CD4-positive, CD25-positive, alpha-beta regulatory T cell (primary cell): Measurements from ENCODE around the gene IL4R. TPM values are rescaled to one million over a fixed set of nuclear protein-coding genes. Genes with fewer than 3 reads are reported as not detected.
A peak's percentile ranks its signal among the peaks of the same experiment; 100 is the strongest.

ENCODE experiments used
- ATAC-seq, 2 donors: fragments of 150-1000 bp; cut with Tn5 transposase; one replicate each; pipeline ENCODE4 v1.10.0; 2021; ENCODE audit warnings: low read depth in 2 of 2, moderate number of reproducible peaks in 2 of 2, moderate library complexity in 1 of 2
- DNase-seq, 3 donors: peaks; one replicate each; pipeline versions ENCODE4 v3.0.0 to v3.0.0-alpha.2; 2012 to 2022; ENCODE audit warnings: mixed read lengths in 1 of 3
- H3K27ac ChIP-seq: one replicate; pipeline ENCODE4 v1.7.0; 2013; ENCODE audit warnings: mild to moderate bottlenecking, low read length; ENCODE audit not compliant: insufficient read depth, poor library complexity, severe bottlenecking
- H3K27me3 ChIP-seq: one replicate; pipeline ENCODE4 v1.7.0; 2013; ENCODE audit warnings: low read length; ENCODE audit not compliant: control insufficient read depth, insufficient read depth
- H3K36me3 ChIP-seq: one replicate; pipeline ENCODE4 v1.7.0; 2013; ENCODE audit warnings: mild to moderate bottlenecking, low read length, moderate library complexity; ENCODE audit not compliant: control insufficient read depth, insufficient read depth
- H3K4me1 ChIP-seq: 2 replicates; pipeline ENCODE4 v1.7.0; 2013; ENCODE audit warnings: mild to moderate bottlenecking, low read length; ENCODE audit not compliant: insufficient read depth, control insufficient read depth, poor library complexity, severe bottlenecking
- H3K4me3 ChIP-seq: one replicate; pipeline ENCODE4 v1.7.0; 2013; ENCODE audit warnings: low read depth, mild to moderate bottlenecking, low read length, moderate library complexity
- H3K9me3 ChIP-seq, 2 experiments: 1 replicate in 1 of 2; 2 replicates in 1 of 2; pipeline ENCODE4 v1.7.0; 2013; ENCODE audit warnings: low read length in 2 of 2, mild to moderate bottlenecking in 1 of 2, moderate library complexity in 1 of 2; ENCODE audit not compliant: control insufficient read depth in 2 of 2
- H3K27ac Mint-ChIP-seq, 3 donors: one replicate each; pipeline ENCODE4 v1.8.0; 2020 to 2022; ENCODE audit warnings: mild to moderate bottlenecking in 3 of 3, mixed read lengths in 3 of 3, moderate library complexity in 2 of 3
- H3K27me3 Mint-ChIP-seq: one replicate; pipeline ENCODE4 v1.8.0; 2022; ENCODE audit warnings: mild to moderate bottlenecking, mixed read lengths
- H3K36me3 Mint-ChIP-seq: one replicate; pipeline ENCODE4 v1.8.0; 2020; ENCODE audit warnings: mixed read lengths
- H3K4me1 Mint-ChIP-seq, 4 donors: one replicate each; pipeline ENCODE4 v1.8.0; 2020 to 2022; ENCODE audit warnings: mixed read lengths in 4 of 4, mild to moderate bottlenecking in 1 of 4
- H3K4me3 Mint-ChIP-seq, 4 donors: one replicate each; pipeline ENCODE4 v1.8.0; 2020 to 2022; ENCODE audit warnings: mild to moderate bottlenecking in 4 of 4, mixed read lengths in 4 of 4, moderate library complexity in 3 of 4
- H3K9me3 Mint-ChIP-seq, 7 donors: one replicate each; pipeline ENCODE4 v1.8.0; 2020 to 2022; ENCODE audit warnings: mixed read lengths in 7 of 7, mild to moderate bottlenecking in 3 of 7, moderate library complexity in 2 of 7
- polyA plus RNA-seq, 4 donors: library from polyadenylated mRNA; unstranded; fragments of 300-500 nt; fragmentation: Illumina TruSeq; gene quantifications; one replicate each; pipeline ENCODE4 v1.2.3, GENCODE V29; 2021
- total RNA-seq: library from RNA; stranded (reverse); gene quantifications from one replicate; pipeline ENCODE4 v1.2.3, GENCODE V29; 2022

The IL4R gene
- total and polyA plus RNA-seq, 5 donors from 2014 or later, result 21.2 to 160 (median 27.4) TPM

DNA sequence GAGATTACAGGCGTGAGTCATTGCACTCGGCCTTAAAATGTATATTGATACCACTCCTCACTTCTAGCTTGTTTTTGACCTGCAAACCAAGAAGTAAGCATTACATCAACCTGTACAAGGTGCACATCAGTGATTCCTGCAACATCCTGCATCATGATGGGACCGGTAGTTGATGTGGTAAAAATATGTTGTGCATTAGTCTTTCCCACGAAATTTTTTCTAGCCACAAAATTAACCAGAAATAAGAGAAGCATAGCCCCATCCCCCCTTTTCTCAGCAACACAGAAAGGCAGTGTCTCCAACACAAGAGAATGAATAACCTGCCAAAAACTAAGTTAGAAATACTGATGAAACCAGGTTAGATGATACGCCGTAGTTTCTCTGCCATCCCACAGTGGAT, 24.1 kb upstream of the IL4R start:
- Mint-ChIP-seq H3K27me3 (no peaks in the 10 kb centered on the region), H3K4me3 (no peak overlapping the region), H3K36me3 (peaks cover 5% of the 10 kb centered on the region), H3K4me1 (peaks cover 0 to 27% (median 10%) of the 10 kb centered on the region in 4 donors), H3K9me3 (peaks cover 0 to 4% (median 0%) of the 10 kb centered on the region in 7 donors), H3K27ac (peak overlapping the region in 1 of 3 donors; percentile 59)
- Histone ChIP-seq H3K27me3 (no peaks in the 10 kb centered on the region), H3K4me3 (no peak overlapping the region), H3K27ac (no peak overlapping the region), H3K9me3 (no peaks in the 10 kb centered on the region), H3K36me3 (no peaks in the 10 kb centered on the region), H3K4me1 (no peaks in the 10 kb centered on the region)
- ATAC-seq, result no peak
- DNase-seq, result no peak

DNA sequence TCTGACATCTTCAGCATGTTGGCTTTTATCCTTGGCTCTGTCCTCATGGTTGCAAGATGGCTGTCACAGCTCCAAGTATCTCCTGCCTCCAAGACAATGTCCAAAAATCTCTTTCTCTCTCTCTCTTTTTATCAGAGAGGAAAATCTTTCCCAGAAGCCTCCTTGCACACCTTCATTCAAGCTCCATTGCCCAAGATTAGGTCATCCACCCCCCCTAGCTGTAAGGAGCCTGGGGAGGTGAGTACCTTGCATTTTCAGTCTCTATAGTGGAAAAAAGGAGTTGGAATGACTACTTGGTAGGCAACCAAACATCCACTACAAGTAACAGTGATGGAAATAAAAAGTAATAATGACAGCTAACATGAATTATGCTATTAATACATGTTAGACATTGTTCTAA, 23.2 kb upstream of the IL4R start:
- H3K27me3 ChIP-seq, result no peaks in the 10 kb centered on the region
- Mint-ChIP-seq H3K4me3 (no peak overlapping the region), H3K27me3 (peaks cover 5% of the 10 kb centered on the region), H3K27ac (peak overlapping the region in 2 of 3 donors; percentile 24 to 59), H3K4me1 (peaks cover 0 to 20% (median 9%) of the 10 kb centered on the region in 4 donors), H3K36me3 (peaks cover 5% of the 10 kb centered on the region), H3K9me3 (peaks cover 0 to 4% (median 0%) of the 10 kb centered on the region in 7 donors)
- no peaks in the 10 kb centered on the region for H3K36me3 ChIP-seq
- no peaks in the 10 kb centered on the region for H3K9me3 ChIP-seq
- ATAC-seq (no peak), DNase-seq (no peak)
- H3K4me3 ChIP-seq, result no peak overlapping the region
- H3K4me1 ChIP-seq, result no peaks in the 10 kb centered on the region
- no peak overlapping the region for H3K27ac ChIP-seq

DNA sequence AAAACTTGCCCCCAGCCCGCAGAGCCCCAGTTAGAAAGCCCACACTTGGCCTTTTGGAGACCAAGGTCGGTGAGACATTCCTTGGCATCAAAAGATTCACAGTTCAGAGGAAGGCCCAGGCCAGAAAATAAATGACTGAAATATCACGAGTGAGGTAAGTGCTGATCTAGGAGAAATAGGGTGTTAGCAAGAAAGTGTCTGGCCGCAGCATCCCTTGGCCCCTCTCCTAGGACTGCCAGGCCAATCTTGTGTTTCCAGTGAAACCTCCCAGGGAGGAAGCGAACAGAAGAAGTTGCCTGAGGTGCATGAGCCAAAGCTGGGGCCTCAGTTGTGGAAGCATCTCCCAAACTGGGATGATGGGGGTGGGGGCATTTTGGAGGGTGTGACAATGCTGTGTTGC, 22.7 kb upstream of the IL4R start:
- peaks cover 5% of the 10 kb centered on the region for H3K27me3 Mint-ChIP-seq
- no peak overlapping the region for H3K4me3 Mint-ChIP-seq
- DNase-seq, result no peak
- Histone ChIP-seq H3K4me3 (no peak overlapping the region), H3K27me3 (no peaks in the 10 kb centered on the region), H3K9me3 (no peaks in the 10 kb centered on the region), H3K4me1 (no peaks in the 10 kb centered on the region), H3K36me3 (no peaks in the 10 kb centered on the region), H3K27ac (no peak overlapping the region)
- peaks cover 0 to 20% (median 7%) of the 10 kb centered on the region in 4 donors for H3K4me1 Mint-ChIP-seq
- peak overlapping the region in 1 of 3 donors; percentile 24 for H3K27ac Mint-ChIP-seq
- H3K36me3 Mint-ChIP-seq, result peaks cover 5% of the 10 kb centered on the region
- ATAC-seq, result no peak
- H3K9me3 Mint-ChIP-seq, result peaks cover 0 to 4% (median 0%) of the 10 kb centered on the region in 7 donors

DNA sequence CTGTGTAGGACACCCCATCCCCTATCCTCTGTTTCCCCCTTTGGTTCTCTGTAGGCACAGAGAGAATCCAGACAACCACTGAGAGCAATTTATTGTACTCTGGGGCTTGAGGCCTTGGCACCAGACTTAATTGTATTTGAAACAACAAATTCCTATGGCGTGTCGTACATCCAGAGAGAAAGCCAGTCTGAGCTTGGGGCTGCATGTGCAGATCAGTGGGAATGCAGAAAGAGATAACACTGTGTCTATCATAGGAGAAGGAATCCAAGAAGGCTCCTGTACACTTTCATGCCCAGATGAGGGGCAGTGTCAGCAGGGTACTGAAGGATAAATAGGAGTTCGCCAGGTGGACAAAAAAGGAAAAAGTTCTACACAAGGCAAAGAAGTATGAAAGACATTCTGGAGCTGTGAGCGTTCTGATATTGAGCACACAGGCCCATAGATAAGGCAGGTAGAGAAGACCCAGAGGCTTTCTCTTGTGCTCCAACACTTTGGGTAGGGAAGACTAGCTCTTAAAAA, 22.0 kb upstream of the IL4R start:
- peaks cover 5% of the 10 kb centered on the region for H3K36me3 Mint-ChIP-seq
- Histone ChIP-seq H3K27ac (no peak overlapping the region), H3K4me1 (no peaks in the 10 kb centered on the region), H3K9me3 (no peaks in the 10 kb centered on the region), H3K4me3 (no peak overlapping the region), H3K36me3 (no peaks in the 10 kb centered on the region), H3K27me3 (no peaks in the 10 kb centered on the region)
- peaks cover 0 to 4% (median 0%) of the 10 kb centered on the region in 7 donors for H3K9me3 Mint-ChIP-seq
- peak overlapping the region in 2 of 3 donors; percentile 31 to 44 for H3K27ac Mint-ChIP-seq
- H3K4me1 Mint-ChIP-seq, result peaks cover 0 to 20% (median 7%) of the 10 kb centered on the region in 4 donors
- DNase-seq (no peak), ATAC-seq (no peak)
- H3K4me3 Mint-ChIP-seq, result no peak overlapping the region
- peaks cover 5% of the 10 kb centered on the region for H3K27me3 Mint-ChIP-seq

DNA sequence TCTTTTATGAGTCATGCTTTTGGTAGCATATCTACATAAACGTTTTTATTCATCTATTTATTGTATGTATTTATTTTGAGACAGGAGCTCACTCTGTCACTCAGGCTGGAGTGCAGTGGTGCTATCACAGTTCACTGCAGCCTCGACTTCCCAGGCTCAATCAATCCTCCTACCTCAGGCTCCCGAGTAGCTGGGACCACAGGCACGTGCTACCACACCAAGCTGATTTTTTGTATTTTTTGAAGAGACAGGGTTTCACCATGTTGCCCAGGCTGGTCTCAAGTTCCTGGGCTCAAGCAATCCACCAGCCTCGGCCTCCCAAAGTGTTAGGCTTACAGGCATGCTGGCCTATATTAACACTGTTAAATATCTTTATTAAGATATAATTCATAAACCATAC, 20.4 kb upstream of the IL4R start:
- Mint-ChIP-seq H3K27ac (no peak overlapping the region), H3K4me1 (peaks cover 3 to 20% (median 9%) of the 10 kb centered on the region in 4 donors), H3K36me3 (peaks cover 5% of the 10 kb centered on the region), H3K9me3 (no peaks in the 10 kb centered on the region), H3K27me3 (peaks cover 5% of the 10 kb centered on the region), H3K4me3 (no peak overlapping the region)
- Histone ChIP-seq H3K27me3 (no peaks in the 10 kb centered on the region), H3K9me3 (no peaks in the 10 kb centered on the region), H3K36me3 (no peaks in the 10 kb centered on the region), H3K27ac (no peak overlapping the region), H3K4me3 (no peak overlapping the region), H3K4me1 (no peaks in the 10 kb centered on the region)
- DNase-seq, result no peak
- no peak for ATAC-seq

DNA sequence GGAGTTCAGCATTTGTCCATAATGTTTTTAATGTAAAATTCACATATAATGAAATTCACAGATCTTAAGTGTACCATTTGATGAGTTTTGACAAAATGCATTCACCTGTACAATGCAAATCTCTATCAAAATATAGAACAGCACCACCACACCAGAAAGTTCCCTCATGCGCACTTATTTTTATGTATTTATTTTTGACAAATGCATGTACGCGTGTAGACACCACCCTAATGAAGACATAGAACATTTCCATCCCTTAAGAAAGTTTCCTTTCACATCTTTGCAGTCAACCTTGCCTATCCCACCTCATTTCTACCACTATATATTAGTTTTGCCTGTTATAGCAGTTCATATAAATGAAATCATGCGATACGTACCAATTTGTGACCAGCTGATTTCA, 15.6 kb upstream of the IL4R start:
- peaks cover 0 to 2% (median 0%) of the 10 kb centered on the region in 7 donors for H3K9me3 Mint-ChIP-seq
- no peak overlapping the region for H3K27ac ChIP-seq

DNA sequence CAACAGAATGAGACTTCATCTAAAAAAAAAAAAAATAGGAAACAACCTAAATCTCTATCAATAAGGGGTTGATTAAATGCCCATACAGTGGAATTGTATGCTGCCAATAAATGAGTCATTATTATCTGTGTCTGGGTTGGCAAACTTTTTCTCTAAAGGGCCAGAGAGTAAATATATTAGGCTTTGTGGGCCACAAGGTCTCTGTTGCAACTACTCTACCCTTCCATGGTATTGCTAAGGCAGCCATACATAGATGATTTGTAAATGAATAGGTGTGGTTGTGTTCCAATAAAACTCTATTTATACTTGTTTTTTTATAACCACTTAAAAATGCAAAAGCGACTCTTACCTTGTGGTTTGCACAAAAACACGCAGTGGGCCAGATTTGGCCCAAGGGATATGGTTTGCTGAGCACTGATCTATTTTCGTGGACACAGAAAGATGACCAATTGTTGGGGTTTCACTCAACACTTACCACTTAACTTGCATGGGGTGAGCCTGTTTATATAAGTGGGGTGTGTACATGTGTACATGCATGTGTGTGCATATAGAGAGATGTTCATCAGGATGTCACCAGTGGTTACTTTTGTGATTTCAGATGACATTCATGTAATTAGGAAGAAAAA, 12.4 kb upstream of the IL4R start:
- Histone ChIP-seq H3K4me3 (no peak overlapping the region), H3K27ac (no peak overlapping the region), H3K9me3 (no peaks in the 10 kb centered on the region), H3K4me1 (no peaks in the 10 kb centered on the region), H3K27me3 (no peaks in the 10 kb centered on the region), H3K36me3 (no peaks in the 10 kb centered on the region)
- Mint-ChIP-seq H3K9me3 (peaks cover 0 to 6% (median 1%) of the 10 kb centered on the region in 7 donors), H3K27me3 (peaks cover 10% of the 10 kb centered on the region), H3K27ac (no peak overlapping the region), H3K36me3 (peaks cover under 1% of the 10 kb centered on the region), H3K4me1 (peaks cover 0 to 10% (median 5%) of the 10 kb centered on the region in 4 donors), H3K4me3 (no peak overlapping the region)
- no peak for DNase-seq
- ATAC-seq, result no peak

More for the DNA sequence above, 15.6 kb upstream of the IL4R start:
- no peaks in the 10 kb centered on the region for H3K9me3 ChIP-seq
- no peak overlapping the region for H3K4me3 Mint-ChIP-seq
- peaks cover 5% of the 10 kb centered on the region for H3K27me3 Mint-ChIP-seq
- H3K36me3 ChIP-seq, result no peaks in the 10 kb centered on the region
- H3K27me3 ChIP-seq, result no peaks in the 10 kb centered on the region
- no peaks in the 10 kb centered on the region for H3K4me1 ChIP-seq
- no peaks in the 10 kb centered on the region for H3K36me3 Mint-ChIP-seq
- H3K4me1 Mint-ChIP-seq, result peaks cover 0 to 10% (median 4%) of the 10 kb centered on the region in 4 donors
- ATAC-seq (no peak), DNase-seq (no peak)
- no peak overlapping the region for H3K4me3 ChIP-seq
- H3K27ac Mint-ChIP-seq, result no peak overlapping the region

DNA sequence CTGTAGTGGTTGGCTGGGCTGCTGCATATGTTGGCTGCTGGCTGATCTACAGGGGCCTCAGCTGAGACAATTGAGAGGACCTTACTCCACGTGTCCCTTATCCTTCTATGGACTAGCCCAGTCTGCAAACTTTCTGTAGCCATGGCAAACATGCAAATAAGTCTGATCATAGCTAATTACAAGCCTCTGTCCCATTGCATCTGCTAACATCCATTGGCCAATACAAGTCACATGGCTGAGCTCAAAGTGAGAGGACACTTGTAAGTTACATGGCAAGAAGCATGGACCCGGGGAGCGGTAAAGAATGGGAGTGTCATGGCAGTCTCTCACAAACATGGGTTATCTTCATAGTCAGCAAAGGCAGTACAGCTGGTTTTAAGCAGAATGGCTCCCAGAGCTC, 11.6 kb upstream of the IL4R start:
- ATAC-seq (no peak), DNase-seq (no peak)
- H3K27ac Mint-ChIP-seq, result no peak overlapping the region
- peaks cover 5% of the 10 kb centered on the region for H3K36me3 Mint-ChIP-seq
- Histone ChIP-seq H3K9me3 (no peaks in the 10 kb centered on the region), H3K36me3 (no peaks in the 10 kb centered on the region), H3K27me3 (no peaks in the 10 kb centered on the region), H3K4me3 (no peak overlapping the region), H3K4me1 (no peaks in the 10 kb centered on the region), H3K27ac (no peak overlapping the region)
- peaks cover 0 to 10% (median 5%) of the 10 kb centered on the region in 4 donors for H3K4me1 Mint-ChIP-seq
- H3K9me3 Mint-ChIP-seq, result peaks cover 0 to 7% (median 2%) of the 10 kb centered on the region in 7 donors
- H3K4me3 Mint-ChIP-seq, result no peak overlapping the region
- H3K27me3 Mint-ChIP-seq, result peaks cover 14% of the 10 kb centered on the region
